Lung (tissue), 12 donors: Measurements from ENCODE around the gene KCNA5. TPM values are rescaled to one million over a fixed set of nuclear protein-coding genes. Genes with fewer than 3 reads are reported as not detected.

Experiments
- ATAC-seq: fragments of 200-7000 bp; cut with Tn5 transposase; one replicate; pipeline ENCODE4 v1.9.1; 2020; ENCODE audit warnings: moderate number of reproducible peaks; ENCODE audit not compliant: insufficient read depth, low FRiP score
- DNase-seq, 3 donors: peaks; one replicate each; pipeline ENCODE4 v3.0.0-alpha.2; 2013 to 2017
- H3K27ac ChIP-seq, 2 donors: one replicate each; pipeline ENCODE4 v1.5.1; 2013; ENCODE audit warnings: mild to moderate bottlenecking in 2 of 2, moderate library complexity in 2 of 2, control low read depth in 1 of 2, inconsistent platforms in 1 of 2, low read depth in 1 of 2, low read length in 1 of 2
- H3K27me3 ChIP-seq, 3 donors: one replicate each; pipeline ENCODE4 v1.5.1; 2013; ENCODE audit warnings: low read length in 2 of 3; ENCODE audit not compliant: control insufficient read depth in 3 of 3, insufficient read depth in 3 of 3
- H3K36me3 ChIP-seq, 4 donors: one replicate each; pipeline ENCODE4 v1.5.1; 2013; ENCODE audit warnings: low read length in 4 of 4, mild to moderate bottlenecking in 1 of 4, moderate library complexity in 1 of 4; ENCODE audit not compliant: control insufficient read depth in 4 of 4, insufficient read depth in 4 of 4
- H3K4me1 ChIP-seq, 5 donors: one replicate each; pipeline ENCODE4 v1.5.1; 2013; ENCODE audit warnings: low read length in 5 of 5, mild to moderate bottlenecking in 2 of 5, moderate library complexity in 1 of 5; ENCODE audit not compliant: control insufficient read depth in 5 of 5, insufficient read depth in 5 of 5
- H3K4me3 ChIP-seq: one replicate; pipeline ENCODE4 v1.5.1; 2013; ENCODE audit warnings: mild to moderate bottlenecking, control low read depth, moderate library complexity
- H3K9ac ChIP-seq, 2 donors: one replicate each; pipeline ENCODE4 v1.5.1; 2013; ENCODE audit warnings: low read length in 2 of 2, control low read depth in 1 of 2; ENCODE audit not compliant: insufficient read depth in 1 of 2
- H3K9me3 ChIP-seq, 4 donors: one replicate each; pipeline ENCODE4 v1.5.1; 2013; ENCODE audit warnings: low read length in 3 of 4, mild to moderate bottlenecking in 1 of 4, moderate library complexity in 1 of 4; ENCODE audit not compliant: control insufficient read depth in 4 of 4, insufficient read depth in 3 of 4
- CTCF ChIP-seq: IDR thresholded peaks from 2 replicates; pipeline ENCODE4 v1.5.1; 2012; ENCODE audit warnings: mild to moderate bottlenecking; ENCODE audit errors: control extremely low read depth, extremely low read depth
- WGBS, 2 donors: extraction: QIAGEN DNeasy Blood & Tissue Kit; methylation state at CpG; one replicate each; pipeline ENCODE4 v1.1.7; 2013; 5-methylcytosine and 5-hydroxymethylcytosine counted together
- polyA plus RNA-seq, 2 donors: library from polyadenylated mRNA; stranded (reverse); fragments of 200-250 nt; gene quantifications; one replicate each; pipeline ENCODE4 v1.2.1, GENCODE V29; 2013
- total RNA-seq, 2 donors: library from RNA; depleted of rRNA in 1 of 2; stranded (reverse); fragments of >200 nt in 1 of 2; gene quantifications; one replicate each; pipeline ENCODE4 v1.2.1, GENCODE V29; 2014 to 2021
- donor health status: control.
- donor health status: control.
- donor health status: Bipolar disorder and iron deficiency.
- donor health status: healthy.
- donor health status: DM: yes; HTN: yes; CAD: no.

The KCNA5 gene
- total and polyA plus RNA-seq, 4 donors, result 0.46 to 3.8 (median 2.4) TPM

- TF ChIP-seq CTCF, result no peak
- Histone ChIP-seq H3K36me3 (no peaks in the 10 kb centered on the region), H3K9me3 (no peaks in the 10 kb centered on the region), H3K27ac (no peak overlapping the region), H3K9ac (no peak overlapping the region), H3K4me1 (peaks cover 0 to 6% (median 0%) of the 10 kb centered on the region in 5 donors), H3K27me3 (peaks cover 0 to 10% (median 0%) of the 10 kb centered on the region in 3 donors), H3K4me3 (no peak overlapping the region)
- DNase-seq (peak in 1 of 3 donors; percentile 26), ATAC-seq (no peak)
- WGBS, 2 donors, result 77 to 83% methylated on average over 5 of the region's 5 CpGs
Measured at GRCh38 chr12:5016526-5016925, 27.2 kb upstream of the KCNA5 start.

- Histone ChIP-seq H3K27me3 (peaks cover 0 to 12% (median 0%) of the 10 kb centered on the region in 3 donors), H3K4me1 (peaks cover 0 to 6% (median 0%) of the 10 kb centered on the region in 5 donors), H3K9ac (no peak overlapping the region), H3K9me3 (no peaks in the 10 kb centered on the region), H3K27ac (no peak overlapping the region), H3K4me3 (no peak overlapping the region), H3K36me3 (no peaks in the 10 kb centered on the region)
- DNase-seq (peak in 1 of 3 donors; percentile 22), ATAC-seq (no peak)
- no peak for TF ChIP-seq CTCF
- WGBS, 2 donors, result 77 to 79% methylated on average over 24 of the region's 24 CpGs
Measured at GRCh38 chr12:5017638-5018348, 25.9 kb upstream of the KCNA5 start.

GRCh38 chr12:5018677-5019076, 25.0 kb upstream of the KCNA5 start:
- no peak for DNase-seq
- TF ChIP-seq CTCF, result no peak

More at GRCh38 chr12:5018677-5019076, 25.0 kb upstream of the KCNA5 start:
- Histone ChIP-seq H3K36me3 (no peaks in the 10 kb centered on the region), H3K9me3 (no peaks in the 10 kb centered on the region), H3K4me1 (peaks cover 0 to 6% (median 0%) of the 10 kb centered on the region in 5 donors), H3K4me3 (no peak overlapping the region), H3K9ac (no peak overlapping the region), H3K27ac (no peak overlapping the region), H3K27me3 (peaks cover 0 to 12% (median 0%) of the 10 kb centered on the region in 3 donors)
- 76 to 92% methylated on average over 3 of the region's 3 CpGs for WGBS, 2 donors
- ATAC-seq, result no peak
